Stimulated activated CD8-positive, alpha-beta memory T cell treated with anti-CD3 and anti-CD28 coated beads, Interleukin-7, amount 100 ng/mL, for 24 hours (primary cell): Measurements from ENCODE around the gene CARD14.
"Not testable (repeated sequence)": the region's sequence is repeated elsewhere in the genome, so short reads cannot be mapped to it uniquely, and the experiment has no call there.

Source experiments
- DNase-seq: peaks from one replicate; pipeline ENCODE4 v3.0.0-alpha.2; 2020; ENCODE audit warnings: low read depth

The CARD14 gene

GRCh38 chr17:80151333-80151732 lies 18.5 kb upstream of the CARD14 start:
- DNase-seq = no peak

GRCh38 chr17:80152081-80152702 lies 17.6 kb upstream of the CARD14 start:
- DNase-seq = no peak

GRCh38 chr17:80153004-80153403 lies 16.8 kb upstream of the CARD14 start:
- no peak for DNase-seq

- DNase-seq = no peak
Measured at GRCh38 chr17:80154166-80154565, 15.7 kb upstream of the CARD14 start.

GRCh38 chr17:80155600-80155999 lies 14.2 kb upstream of the CARD14 start:
- DNase-seq = not testable (repeated sequence)

GRCh38 chr17:80158846-80159245 lies 11.0 kb upstream of the CARD14 start:
- no peak for DNase-seq

GRCh38 chr17:80160536-80160935 lies 9.3 kb upstream of the CARD14 start:
- DNase-seq = no peak

- no peak for DNase-seq
Measured at GRCh38 chr17:80163336-80163735, 6.5 kb upstream of the CARD14 start.

- no peak for DNase-seq
Measured at GRCh38 chr17:80164185-80164584, 5.6 kb upstream of the CARD14 start.

GRCh38 chr17:80166446-80166845 lies 3.4 kb upstream of the CARD14 start:
- no peak for DNase-seq

- no peak for DNase-seq
Measured at GRCh38 chr17:80168371-80168770, 1.5 kb upstream of the CARD14 start.

GRCh38 chr17:80169107-80169506 lies 723 bp upstream of the CARD14 start:
- DNase-seq = no peak

GRCh38 chr17:80171681-80172080 lies 1.9 kb downstream of the CARD14 start:
- DNase-seq = no peak

GRCh38 chr17:80173126-80173525 lies 3.3 kb downstream of the CARD14 start:
- no peak for DNase-seq

GRCh38 chr17:80173916-80174315 lies 4.1 kb downstream of the CARD14 start:
- no peak for DNase-seq

GRCh38 chr17:80176757-80177156 lies 6.9 kb downstream of the CARD14 start:
- DNase-seq = no peak

- no peak for DNase-seq
Measured at GRCh38 chr17:80177986-80178595, 8.3 kb downstream of the CARD14 start.

- DNase-seq = no peak
Measured at GRCh38 chr17:80180192-80180591, 10.4 kb downstream of the CARD14 start.

GRCh38 chr17:80181431-80181830 lies 11.6 kb downstream of the CARD14 start:
- DNase-seq = no peak

- DNase-seq = no peak
Measured at GRCh38 chr17:80182118-80182844, 12.5 kb downstream of the CARD14 start.

- no peak for DNase-seq
Measured at GRCh38 chr17:80182845-80183223, 13.0 kb downstream of the CARD14 start.

GRCh38 chr17:80183581-80184422 lies 14.0 kb downstream of the CARD14 start:
- no peak for DNase-seq

GRCh38 chr17:80184423-80184714 lies 14.5 kb downstream of the CARD14 start:
- DNase-seq = no peak
